ENCODE data around the gene CISTR.
"Not testable (repeated sequence)": the region's sequence is repeated elsewhere in the genome, so short reads cannot be mapped to it uniquely, and the experiment has no call there.

CISTR gene

GRCh38 chr12:53770281-53770680 lies 18.5 kb upstream of the CISTR start:
- H3K4me3 ChIP-seq (ENCODE audit: low read depth, low read length): no peak overlapping the region
- no peak for DNase-seq (ENCODE audit: low read depth)
- TF ChIP-seq CTCF (IDR thresholded peaks at IDR 0.05; ENCODE audit: low read depth, low read length): no peak
- TF ChIP-seq MYC (IDR thresholded peaks at IDR 0.05; ENCODE audit: low read depth, low read length): no peak
- TF ChIP-seq, protein P1, sequence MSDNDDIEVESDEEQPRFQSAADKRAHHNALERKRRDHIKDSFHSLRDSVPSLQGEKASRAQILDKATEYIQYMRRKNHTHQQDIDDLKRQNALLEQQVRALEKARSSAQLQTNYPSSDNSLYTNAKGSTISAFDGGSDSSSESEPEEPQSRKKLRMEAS (IDR thresholded peaks at IDR 0.05; ENCODE audit: low read depth, low read length): no peak
- no peak for TF ChIP-seq POLR2A (IDR thresholded peaks at IDR 0.05; ENCODE audit: extremely low read depth, insufficient read length)

- no peak for DNase-seq (ENCODE audit: low read depth)
- no peak for TF ChIP-seq POLR2A (IDR thresholded peaks at IDR 0.05; ENCODE audit: extremely low read depth, insufficient read length)
- TF ChIP-seq MYC (IDR thresholded peaks at IDR 0.05; ENCODE audit: low read depth, low read length): no peak
- TF ChIP-seq, protein P1 (IDR thresholded peaks at IDR 0.05; ENCODE audit: low read depth, low read length): no peak
- TF ChIP-seq CTCF (IDR thresholded peaks at IDR 0.05; ENCODE audit: low read depth, low read length): no peak
- H3K4me3 ChIP-seq (ENCODE audit: low read depth, low read length): no peak overlapping the region
Measured at GRCh38 chr12:53768976-53769375, 17.2 kb upstream of the CISTR start.

GRCh38 chr12:53766881-53767280 lies 15.1 kb upstream of the CISTR start:
- TF ChIP-seq, protein P1 (IDR thresholded peaks at IDR 0.05; ENCODE audit: low read depth, low read length): no peak
- TF ChIP-seq CTCF (IDR thresholded peaks at IDR 0.05; ENCODE audit: low read depth, low read length) (no peak), POLR2A (IDR thresholded peaks at IDR 0.05; ENCODE audit: extremely low read depth, insufficient read length) (no peak), MYC (IDR thresholded peaks at IDR 0.05; ENCODE audit: low read depth, low read length) (no peak)
- DNase-seq (ENCODE audit: low read depth): no peak
- no peak overlapping the region for H3K4me3 ChIP-seq (ENCODE audit: low read depth, low read length)

GRCh38 chr12:53765891-53766290 lies 14.1 kb upstream of the CISTR start:
- no peak overlapping the region for H3K4me3 ChIP-seq (ENCODE audit: low read depth, low read length)
- no peak for DNase-seq (ENCODE audit: low read depth)
- TF ChIP-seq POLR2A (IDR thresholded peaks at IDR 0.05; ENCODE audit: extremely low read depth, insufficient read length): no peak
- no peak for TF ChIP-seq CTCF (IDR thresholded peaks at IDR 0.05; ENCODE audit: low read depth, low read length)
- TF ChIP-seq MYC (IDR thresholded peaks at IDR 0.05; ENCODE audit: low read depth, low read length): no peak
- TF ChIP-seq, protein P1 (IDR thresholded peaks at IDR 0.05; ENCODE audit: low read depth, low read length): no peak

- no peak for DNase-seq (ENCODE audit: low read depth)
- no peak overlapping the region for H3K4me3 ChIP-seq (ENCODE audit: low read depth, low read length)
- TF ChIP-seq MYC (IDR thresholded peaks at IDR 0.05; ENCODE audit: low read depth, low read length) (no peak), CTCF (IDR thresholded peaks at IDR 0.05; ENCODE audit: low read depth, low read length) (no peak), POLR2A (IDR thresholded peaks at IDR 0.05; ENCODE audit: extremely low read depth, insufficient read length) (no peak)
- TF ChIP-seq, protein P1 (IDR thresholded peaks at IDR 0.05; ENCODE audit: low read depth, low read length): no peak
Measured at GRCh38 chr12:53764615-53765014, 12.8 kb upstream of the CISTR start.

- not testable (repeated sequence) for H3K4me3 ChIP-seq (ENCODE audit: low read depth, low read length); DNase-seq (ENCODE audit: low read depth)
Measured at GRCh38 chr12:53762793-53763192, 11.0 kb upstream of the CISTR start.

Data from NB4 (cell line).